ENCODE measurements around the gene AATF.

Gene AATF

DNA sequence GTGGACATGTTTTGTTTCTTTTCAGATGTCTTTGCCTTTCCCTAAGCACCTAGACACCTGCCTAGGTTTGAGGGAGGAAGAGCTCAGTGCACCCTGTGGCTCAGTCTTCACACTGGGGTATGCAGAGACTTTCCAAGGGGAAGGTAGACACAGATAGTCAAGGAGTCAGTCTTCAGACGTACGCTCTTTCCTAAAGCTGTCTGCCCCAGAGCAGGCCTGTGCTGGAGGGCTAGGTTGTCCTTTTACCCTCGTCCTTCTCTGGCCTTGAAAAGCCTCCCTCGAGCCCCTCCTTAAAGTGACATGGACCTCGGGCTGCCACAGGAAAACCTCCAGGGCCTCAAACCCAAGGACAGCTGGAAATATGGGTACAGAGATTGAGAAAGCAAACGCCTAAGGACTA lies 103.7 kb downstream of the AATF start:
- no peaks in the 10 kb centered on the region for H4K20me1 ChIP-seq (ENCODE audit: insufficient read depth, low read length)
- H2AFZ ChIP-seq (ENCODE audit: low read length) = no peak overlapping the region
- no peak overlapping the region for H3K9ac ChIP-seq (ENCODE audit: low read length)
- no peaks in the 10 kb centered on the region for H3K9me2 ChIP-seq (ENCODE audit: low read depth, low read length)
- H3K79me2 ChIP-seq (ENCODE audit: insufficient read depth, low read length) = no peaks in the 10 kb centered on the region
- H3F3A ChIP-seq (ENCODE audit: insufficient read depth, low read length) = no peaks in the 10 kb centered on the region
- no peak overlapping the region for H3K4me2 ChIP-seq (ENCODE audit: low read length)
- H3K9me3 ChIP-seq (ENCODE audit: low read length) = no peaks in the 10 kb centered on the region
- H3K4me1 ChIP-seq (ENCODE audit: insufficient read depth, low read length, severe bottlenecking) = no peaks in the 10 kb centered on the region
- H3K36me3 ChIP-seq (ENCODE audit: insufficient read depth, low read length) = peaks cover 30% of the 10 kb centered on the region
- H3K4me3 ChIP-seq (ENCODE audit: low read depth, low read length, poor library complexity, severe bottlenecking) = no peak overlapping the region
- no peak overlapping the region for H3K27ac ChIP-seq (ENCODE audit: low read depth, low read length, poor library complexity, severe bottlenecking)
- TF ChIP-seq CTCF (IDR thresholded peaks at IDR 0.05; ENCODE audit: low read length) = no peak
- no peak for TF ChIP-seq EZH2 (IDR thresholded peaks at IDR 0.05; ENCODE audit: borderline replicate concordance, low read length)
- no peaks in the 10 kb centered on the region for H3K27me3 ChIP-seq (ENCODE audit: insufficient read depth, low read length)

DNA sequence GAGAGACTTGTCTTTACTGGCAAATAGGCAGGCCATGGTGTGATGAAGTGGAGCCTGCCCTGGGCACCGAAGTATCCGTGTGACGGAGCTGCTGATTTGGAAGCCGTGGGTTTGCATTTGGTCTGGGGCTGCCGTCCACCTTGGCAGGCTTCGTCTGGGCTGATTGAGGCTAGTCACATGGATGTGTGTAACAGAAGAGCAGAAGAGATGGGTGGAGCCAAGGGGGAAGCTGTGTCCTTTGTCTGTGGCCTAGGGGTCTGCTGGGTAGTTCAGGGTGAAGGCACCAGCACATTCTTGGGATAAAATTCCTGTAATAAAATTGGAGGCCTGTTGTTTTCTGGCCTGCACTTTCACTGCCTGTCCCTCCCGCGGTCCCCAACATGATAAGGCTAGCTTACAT lies 106.1 kb downstream of the AATF start:
- TF ChIP-seq CTCF (IDR thresholded peaks at IDR 0.05; ENCODE audit: low read length) (no peak), EZH2 (IDR thresholded peaks at IDR 0.05; ENCODE audit: borderline replicate concordance, low read length) (no peak)
- Histone ChIP-seq H3K9me3 (ENCODE audit: low read length) (no peaks in the 10 kb centered on the region), H4K20me1 (ENCODE audit: insufficient read depth, low read length) (no peaks in the 10 kb centered on the region), H3K4me2 (ENCODE audit: low read length) (no peak overlapping the region), H2AFZ (ENCODE audit: low read length) (no peak overlapping the region), H3K79me2 (ENCODE audit: insufficient read depth, low read length) (no peaks in the 10 kb centered on the region), H3K4me1 (ENCODE audit: insufficient read depth, low read length, severe bottlenecking) (no peaks in the 10 kb centered on the region), H3K27me3 (ENCODE audit: insufficient read depth, low read length) (no peaks in the 10 kb centered on the region), H3F3A (ENCODE audit: insufficient read depth, low read length) (no peaks in the 10 kb centered on the region), H3K4me3 (ENCODE audit: low read depth, low read length, poor library complexity, severe bottlenecking) (no peak overlapping the region), H3K36me3 (ENCODE audit: insufficient read depth, low read length) (peaks cover 37% of the 10 kb centered on the region), H3K27ac (ENCODE audit: low read depth, low read length, poor library complexity, severe bottlenecking) (no peak overlapping the region), H3K9ac (ENCODE audit: low read length) (no peak overlapping the region), H3K9me2 (ENCODE audit: low read depth, low read length) (no peaks in the 10 kb centered on the region)

DNA sequence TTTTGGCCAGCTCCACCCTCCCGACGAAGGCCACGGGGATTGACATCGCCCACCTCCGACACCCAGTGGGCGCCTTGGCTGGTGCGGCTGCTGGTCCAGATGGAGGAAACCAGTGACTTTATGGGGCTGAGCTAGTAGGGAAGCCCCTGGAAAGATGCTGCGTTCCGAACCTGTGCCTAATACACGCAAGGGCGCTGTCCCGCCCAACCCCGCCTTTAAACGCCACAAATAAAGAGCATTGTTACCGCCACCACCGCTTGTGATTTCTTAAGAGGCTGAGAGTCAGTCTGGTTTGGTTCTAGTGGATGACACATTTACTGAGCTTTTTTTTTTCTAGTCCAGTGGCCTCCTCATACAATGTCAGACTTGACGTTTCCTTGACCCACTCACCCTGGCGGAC lies 107.9 kb downstream of the AATF start:
- Histone ChIP-seq H3K9me3 (ENCODE audit: low read length) (no peaks in the 10 kb centered on the region), H3K4me3 (ENCODE audit: low read depth, low read length, poor library complexity, severe bottlenecking) (no peak overlapping the region), H3K4me2 (ENCODE audit: low read length) (no peak overlapping the region), H3F3A (ENCODE audit: insufficient read depth, low read length) (no peaks in the 10 kb centered on the region), H2AFZ (ENCODE audit: low read length) (no peak overlapping the region), H3K27me3 (ENCODE audit: insufficient read depth, low read length) (no peaks in the 10 kb centered on the region), H4K20me1 (ENCODE audit: insufficient read depth, low read length) (no peaks in the 10 kb centered on the region), H3K27ac (ENCODE audit: low read depth, low read length, poor library complexity, severe bottlenecking) (no peak overlapping the region), H3K36me3 (ENCODE audit: insufficient read depth, low read length) (peaks cover 37% of the 10 kb centered on the region), H3K79me2 (ENCODE audit: insufficient read depth, low read length) (no peaks in the 10 kb centered on the region), H3K9me2 (ENCODE audit: low read depth, low read length) (no peaks in the 10 kb centered on the region), H3K4me1 (ENCODE audit: insufficient read depth, low read length, severe bottlenecking) (no peaks in the 10 kb centered on the region), H3K9ac (ENCODE audit: low read length) (no peak overlapping the region)
- no peak for TF ChIP-seq CTCF (IDR thresholded peaks at IDR 0.05; ENCODE audit: low read length)
- TF ChIP-seq EZH2 (IDR thresholded peaks at IDR 0.05; ENCODE audit: borderline replicate concordance, low read length) = no peak
